Parathyroid adenoma (tissue), 2 donors: ENCODE measurements around the gene UBE2I.

Source experiments
- H2AFZ ChIP-seq: fragments of 300-600 bp; sonication (generic); one replicate; pipeline ENCODE4 v1.7.0; 2017; ENCODE audit warnings: antibody characterized with exemption, mild to moderate bottlenecking
- H3K27ac ChIP-seq: fragments of 300-600 bp; sonication (generic); one replicate; pipeline ENCODE4 v1.7.0; 2017
- H3K27me3 ChIP-seq: fragments of 300-600 bp; sonication (generic); one replicate; pipeline ENCODE4 v1.7.0; 2017; ENCODE audit warnings: low read length; ENCODE audit not compliant: control insufficient read depth, insufficient read depth
- H3K36me3 ChIP-seq: fragments of 300-600 bp; sonication (generic); one replicate; pipeline ENCODE4 v1.7.0; 2017; ENCODE audit warnings: low read length; ENCODE audit not compliant: control insufficient read depth, insufficient read depth
- H3K4me1 ChIP-seq: fragments of 300-600 bp; sonication (generic); one replicate; pipeline ENCODE4 v1.7.0; 2017; ENCODE audit warnings: control low read depth
- H3K4me2 ChIP-seq: fragments of 300-600 bp; sonication (generic); one replicate; pipeline ENCODE4 v1.7.0; 2017; ENCODE audit warnings: low read length
- H3K4me3 ChIP-seq: fragments of 300-600 bp; sonication (generic); one replicate; pipeline ENCODE4 v1.7.0; 2017; ENCODE audit warnings: low read depth, low read length
- H3K79me2 ChIP-seq: fragments of 300-600 bp; sonication (generic); one replicate; pipeline ENCODE4 v1.7.0; 2017; ENCODE audit warnings: control low read depth
- H3K9ac ChIP-seq: fragments of 300-600 bp; sonication (generic); one replicate; pipeline ENCODE4 v1.7.0; 2017; ENCODE audit warnings: mild to moderate bottlenecking
- H3K9me3 ChIP-seq: fragments of 300-600 bp; sonication (generic); one replicate; pipeline ENCODE4 v1.7.0; 2017; ENCODE audit warnings: low read length; ENCODE audit not compliant: control insufficient read depth
- CTCF ChIP-seq: fragments of 300-600 bp; sonication (generic); IDR thresholded peaks from one replicate; pipeline ENCODE4 v1.7.0; 2017; ENCODE audit warnings: antibody characterized with exemption, mild to moderate bottlenecking
- donor health status: primary hyperparathyroidism.

Gene UBE2I

GRCh38 chr16:1371054-1371978 lies 61.9 kb downstream of the UBE2I start:
- Histone ChIP-seq H3K27me3 (no peaks in the 10 kb centered on the region), H3K4me2 (no peak overlapping the region), H3K9ac (no peak overlapping the region), H2AFZ (no peak overlapping the region), H3K36me3 (no peaks in the 10 kb centered on the region), H3K4me3 (no peak overlapping the region), H3K27ac (no peak overlapping the region), H3K79me2 (no peaks in the 10 kb centered on the region), H3K9me3 (no peaks in the 10 kb centered on the region), H3K4me1 (no peaks in the 10 kb centered on the region)
- TF ChIP-seq CTCF: no peak

GRCh38 chr16:1372292-1372950 lies 63.0 kb downstream of the UBE2I start:
- H3K27ac ChIP-seq: no peak overlapping the region
- no peak overlapping the region for H2AFZ ChIP-seq
- no peak overlapping the region for H3K9ac ChIP-seq
- no peaks in the 10 kb centered on the region for H3K79me2 ChIP-seq
- no peaks in the 10 kb centered on the region for H3K4me1 ChIP-seq
- H3K9me3 ChIP-seq: no peaks in the 10 kb centered on the region
- no peak overlapping the region for H3K4me2 ChIP-seq
- TF ChIP-seq CTCF: no peak
- no peaks in the 10 kb centered on the region for H3K36me3 ChIP-seq
- H3K4me3 ChIP-seq: no peak overlapping the region
- no peaks in the 10 kb centered on the region for H3K27me3 ChIP-seq

- Histone ChIP-seq H3K4me1 (no peaks in the 10 kb centered on the region), H3K36me3 (no peaks in the 10 kb centered on the region), H3K4me2 (no peak overlapping the region), H2AFZ (no peak overlapping the region), H3K9me3 (no peaks in the 10 kb centered on the region), H3K27ac (no peak overlapping the region), H3K27me3 (no peaks in the 10 kb centered on the region), H3K4me3 (no peak overlapping the region), H3K9ac (no peak overlapping the region), H3K79me2 (peaks cover 10% of the 10 kb centered on the region)
- no peak for TF ChIP-seq CTCF
These were observed 65.2 kb downstream of the UBE2I start for GRCh38 chr16:1374418-1375297.

GRCh38 chr16:1375298-1375640 lies 65.8 kb downstream of the UBE2I start:
- no peak overlapping the region for H3K9ac ChIP-seq
- no peak overlapping the region for H3K4me3 ChIP-seq
- H2AFZ ChIP-seq: no peak overlapping the region
- peaks cover 10% of the 10 kb centered on the region for H3K79me2 ChIP-seq
- H3K4me1 ChIP-seq: no peaks in the 10 kb centered on the region
- no peaks in the 10 kb centered on the region for H3K36me3 ChIP-seq
- H3K27me3 ChIP-seq: no peaks in the 10 kb centered on the region
- TF ChIP-seq CTCF: no peak
- no peak overlapping the region for H3K27ac ChIP-seq
- no peaks in the 10 kb centered on the region for H3K9me3 ChIP-seq
- H3K4me2 ChIP-seq: no peak overlapping the region
